Panc1 (cell line): Measurements from ENCODE around the gene ADRB1. TPM values are rescaled to one million over a fixed set of nuclear protein-coding genes. Genes with fewer than 3 reads are reported as not detected.

Experiments used
- ATAC-seq: fragments of 200-7000 bp; cut with Tn5 transposase; 2 replicates; pipeline ENCODE4 v1.9.1; 2020; ENCODE audit warnings: mild to moderate bottlenecking, moderate library complexity
- BruUV-seq: library from RNA; stranded (reverse); fragments of 400-500 nt; replicated peaks from 2 replicates; lab custom pipeline; 2021; lab: Mats Ljungman, UMichigan
- CTCF ChIA-PET: fragments of 300-600 bp; sonication (Branson Sonifier 250); formaldehyde crosslinking; loops from one replicate; lab custom pipeline; 2022; ENCODE audit warnings: antibody characterized with exemption; lab: Charles Lee
- POLR2A ChIA-PET: fragments of 300-600 bp; sonication (Branson Sonifier 250); formaldehyde crosslinking; loops from one replicate; lab custom pipeline; 2022; ENCODE audit warnings: antibody characterized with exemption; lab: Charles Lee
- DNase-seq: peaks from one replicate; pipeline ENCODE4 v3.0.0-alpha.2; 2010; ENCODE audit warnings: low read depth, low spot score
- H3K27ac ChIP-seq: 2 replicates; pipeline ENCODE4 v1.5.1; 2011; ENCODE audit warnings: mild to moderate bottlenecking, low read length, inconsistent platforms
- H3K27me3 ChIP-seq: fragments of 200-500 bp; sonication (Bioruptor generic); 2 replicates; pipeline ENCODE4 v1.6.0; 2014; ENCODE audit warnings: low read length, inconsistent platforms; ENCODE audit not compliant: control insufficient read depth, insufficient read depth
- H3K36me3 ChIP-seq: fragments of 200-500 bp; sonication (Bioruptor generic); 2 replicates; pipeline ENCODE4 v1.5.1; 2014; ENCODE audit warnings: inconsistent platforms, mild to moderate bottlenecking, low read length, moderate library complexity; ENCODE audit not compliant: control insufficient read depth, insufficient read depth
- H3K4me1 ChIP-seq: 2 replicates; pipeline ENCODE4 v1.5.1; 2011; ENCODE audit warnings: inconsistent platforms, mild to moderate bottlenecking, low read length, moderate library complexity; ENCODE audit not compliant: control insufficient read depth, insufficient read depth
- H3K4me3 ChIP-seq, 2 experiments: 2 replicates each; pipeline ENCODE4 v1.5.1; 2011 to 2012; ENCODE audit warnings: low read depth in 2 of 2, low read length in 2 of 2, mild to moderate bottlenecking in 2 of 2, inconsistent platforms in 1 of 2, moderate library complexity in 1 of 2
- H3K9me3 ChIP-seq: fragments of 200-500 bp; sonication (Bioruptor generic); 2 replicates; pipeline ENCODE4 v1.5.1; 2014; ENCODE audit warnings: low read depth, mild to moderate bottlenecking, inconsistent platforms, low read length, moderate library complexity; ENCODE audit not compliant: control insufficient read depth, insufficient read depth
- POLR2AphosphoS5 ChIP-seq: IDR thresholded peaks from 2 replicates; pipeline ENCODE4 v1.6.1; 2012; ENCODE audit warnings: mild to moderate bottlenecking, low read depth, low read length, moderate library complexity
- SIN3A ChIP-seq: IDR thresholded peaks from 2 replicates; pipeline ENCODE4 v1.6.1; 2012; ENCODE audit warnings: low read depth, mild to moderate bottlenecking, low read length, moderate library complexity, borderline replicate concordance; ENCODE audit not compliant: insufficient read depth
- TCF7L2 ChIP-seq: IDR thresholded peaks from 2 replicates; pipeline ENCODE4 v1.6.1; 2011; ENCODE audit warnings: mild to moderate bottlenecking, low read depth, low read length, inconsistent platforms
- in situ Hi-C: cut with HindIII; loops from 2 replicates; pipeline ENCODE4 v1.10.0; 2016; ENCODE audit warnings: low sequenced_read_pairs, low pct_unique_long_range_greater_than_20kb
- intact Hi-C: fragments of 100-400 bp; cut with micrococcal nuclease; formaldehyde crosslinking; loops from one replicate; pipeline ENCODE4 v1.10.0; 2022; ENCODE audit not compliant: unreplicated experiment
- total RNA-seq: library from RNA; stranded (reverse); gene quantifications from one replicate; pipeline ENCODE4 v1.2.1, GENCODE V29; 2021; ENCODE audit not compliant: unreplicated experiment
- TF ChIP-seq, protein P1 (sequence below), 2 experiments: IDR thresholded peaks; 2 replicates each; pipeline ENCODE4 v1.6.1; 2011 to 2012; ENCODE audit warnings: low read depth in 2 of 2, control low read depth in 1 of 2, low read length in 1 of 2, mild to moderate bottlenecking in 1 of 2, moderate library complexity in 1 of 2; ENCODE audit not compliant: insufficient read depth in 1 of 2
- TF ChIP-seq, protein P2 (sequence below): fragments of 450-650 bp; IDR thresholded peaks from 2 replicates; pipeline ENCODE4 v1.5.1; 2017; ENCODE audit warnings: mild to moderate bottlenecking

ADRB1 gene
- total RNA-seq, 1 experiment from 2014 or later = 12.9 TPM

DNA sequence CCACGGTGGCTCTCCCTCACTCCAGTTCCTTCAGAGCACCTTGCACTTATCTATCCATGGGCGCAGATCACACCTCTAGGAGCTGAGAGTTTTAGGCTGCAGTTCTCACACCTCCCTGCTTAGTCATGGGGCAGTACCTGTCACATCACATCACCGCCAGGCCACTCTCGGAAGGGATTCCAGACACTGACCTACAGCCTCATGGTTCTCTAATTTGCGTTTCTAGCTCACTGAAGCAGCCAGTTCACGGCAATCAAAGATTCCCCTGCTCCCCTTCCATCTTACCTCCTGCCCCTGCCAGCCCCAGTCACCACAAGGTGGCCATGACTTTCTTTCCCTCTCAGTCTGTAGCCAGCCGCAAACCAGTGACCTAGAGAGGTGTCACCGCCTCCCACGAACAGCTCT is 34.2 kb downstream of the ADRB1 start:
- no peaks in the 10 kb centered on the region for H3K27me3 ChIP-seq
- TF ChIP-seq, protein P1, sequence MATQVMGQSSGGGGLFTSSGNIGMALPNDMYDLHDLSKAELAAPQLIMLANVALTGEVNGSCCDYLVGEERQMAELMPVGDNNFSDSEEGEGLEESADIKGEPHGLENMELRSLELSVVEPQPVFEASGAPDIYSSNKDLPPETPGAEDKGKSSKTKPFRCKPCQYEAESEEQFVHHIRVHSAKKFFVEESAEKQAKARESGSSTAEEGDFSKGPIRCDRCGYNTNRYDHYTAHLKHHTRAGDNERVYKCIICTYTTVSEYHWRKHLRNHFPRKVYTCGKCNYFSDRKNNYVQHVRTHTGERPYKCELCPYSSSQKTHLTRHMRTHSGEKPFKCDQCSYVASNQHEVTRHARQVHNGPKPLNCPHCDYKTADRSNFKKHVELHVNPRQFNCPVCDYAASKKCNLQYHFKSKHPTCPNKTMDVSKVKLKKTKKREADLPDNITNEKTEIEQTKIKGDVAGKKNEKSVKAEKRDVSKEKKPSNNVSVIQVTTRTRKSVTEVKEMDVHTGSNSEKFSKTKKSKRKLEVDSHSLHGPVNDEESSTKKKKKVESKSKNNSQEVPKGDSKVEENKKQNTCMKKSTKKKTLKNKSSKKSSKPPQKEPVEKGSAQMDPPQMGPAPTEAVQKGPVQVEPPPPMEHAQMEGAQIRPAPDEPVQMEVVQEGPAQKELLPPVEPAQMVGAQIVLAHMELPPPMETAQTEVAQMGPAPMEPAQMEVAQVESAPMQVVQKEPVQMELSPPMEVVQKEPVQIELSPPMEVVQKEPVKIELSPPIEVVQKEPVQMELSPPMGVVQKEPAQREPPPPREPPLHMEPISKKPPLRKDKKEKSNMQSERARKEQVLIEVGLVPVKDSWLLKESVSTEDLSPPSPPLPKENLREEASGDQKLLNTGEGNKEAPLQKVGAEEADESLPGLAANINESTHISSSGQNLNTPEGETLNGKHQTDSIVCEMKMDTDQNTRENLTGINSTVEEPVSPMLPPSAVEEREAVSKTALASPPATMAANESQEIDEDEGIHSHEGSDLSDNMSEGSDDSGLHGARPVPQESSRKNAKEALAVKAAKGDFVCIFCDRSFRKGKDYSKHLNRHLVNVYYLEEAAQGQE (IDR thresholded peaks at IDR 0.05; ENCODE audit: insufficient read depth in 1 of 2, low read depth in 2 of 2, low read length in 1 of 2) = no peak
- TF ChIP-seq POLR2AphosphoS5 = no peak
- TF ChIP-seq, protein P2, sequence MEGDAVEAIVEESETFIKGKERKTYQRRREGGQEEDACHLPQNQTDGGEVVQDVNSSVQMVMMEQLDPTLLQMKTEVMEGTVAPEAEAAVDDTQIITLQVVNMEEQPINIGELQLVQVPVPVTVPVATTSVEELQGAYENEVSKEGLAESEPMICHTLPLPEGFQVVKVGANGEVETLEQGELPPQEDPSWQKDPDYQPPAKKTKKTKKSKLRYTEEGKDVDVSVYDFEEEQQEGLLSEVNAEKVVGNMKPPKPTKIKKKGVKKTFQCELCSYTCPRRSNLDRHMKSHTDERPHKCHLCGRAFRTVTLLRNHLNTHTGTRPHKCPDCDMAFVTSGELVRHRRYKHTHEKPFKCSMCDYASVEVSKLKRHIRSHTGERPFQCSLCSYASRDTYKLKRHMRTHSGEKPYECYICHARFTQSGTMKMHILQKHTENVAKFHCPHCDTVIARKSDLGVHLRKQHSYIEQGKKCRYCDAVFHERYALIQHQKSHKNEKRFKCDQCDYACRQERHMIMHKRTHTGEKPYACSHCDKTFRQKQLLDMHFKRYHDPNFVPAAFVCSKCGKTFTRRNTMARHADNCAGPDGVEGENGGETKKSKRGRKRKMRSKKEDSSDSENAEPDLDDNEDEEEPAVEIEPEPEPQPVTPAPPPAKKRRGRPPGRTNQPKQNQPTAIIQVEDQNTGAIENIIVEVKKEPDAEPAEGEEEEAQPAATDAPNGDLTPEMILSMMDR = peak; percentile 21; the same call in 1 of the 2 replicates
- BruUV-seq = no TSS peak
- no peaks in the 10 kb centered on the region for H3K36me3 ChIP-seq
- no peak overlapping the region for H3K27ac ChIP-seq
- DNase-seq (no peak), ATAC-seq (no peak; the same call in 1 of the 2 replicates)
- intact Hi-C loops (no loop called here), in situ Hi-C loops (no loop called here)
- H3K4me3 ChIP-seq = no peak overlapping the region
- no peaks in the 10 kb centered on the region for H3K9me3 ChIP-seq
- ChIA-PET POLR2A (no interaction called here), CTCF (interaction anchor here (0.6 kb wide), 2 partner anchors 44 to 171 kb away, joined by 3 read pairs; no protein-coding TSS in a partner anchor)
- peaks cover 6% of the 10 kb centered on the region; the same call in 1 of the 2 replicates for H3K4me1 ChIP-seq

DNA sequence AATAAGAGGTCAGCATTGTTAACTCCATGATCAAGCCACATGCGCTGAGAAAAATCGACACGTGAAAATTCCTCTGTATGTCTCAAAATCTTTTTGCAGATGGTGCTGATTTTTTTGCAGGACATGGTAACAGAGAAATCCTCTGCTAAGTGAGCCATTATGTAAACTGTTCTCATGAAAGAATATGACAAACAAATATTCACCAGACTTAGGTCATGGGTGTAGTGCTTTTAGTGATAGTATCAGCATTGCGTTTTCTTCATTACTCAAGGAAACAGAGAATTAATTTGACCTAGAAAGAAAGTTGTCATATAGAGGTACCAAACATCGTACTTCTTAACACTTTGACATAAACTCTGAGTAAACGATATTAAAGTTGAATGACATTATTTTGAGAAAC is 34.7 kb downstream of the ADRB1 start:
- BruUV-seq = no TSS peak
- CTCF ChIA-PET = interaction anchor here (0.6 kb wide), 2 partner anchors 96 to 172 kb away, joined by 3 to 9 read pairs; no protein-coding TSS in a partner anchor
- TF ChIP-seq, protein P2 = 0 out of 2 replicates have a peak, but pooled peaks have one; percentile 5
- no peak for TF ChIP-seq POLR2AphosphoS5

DNA sequence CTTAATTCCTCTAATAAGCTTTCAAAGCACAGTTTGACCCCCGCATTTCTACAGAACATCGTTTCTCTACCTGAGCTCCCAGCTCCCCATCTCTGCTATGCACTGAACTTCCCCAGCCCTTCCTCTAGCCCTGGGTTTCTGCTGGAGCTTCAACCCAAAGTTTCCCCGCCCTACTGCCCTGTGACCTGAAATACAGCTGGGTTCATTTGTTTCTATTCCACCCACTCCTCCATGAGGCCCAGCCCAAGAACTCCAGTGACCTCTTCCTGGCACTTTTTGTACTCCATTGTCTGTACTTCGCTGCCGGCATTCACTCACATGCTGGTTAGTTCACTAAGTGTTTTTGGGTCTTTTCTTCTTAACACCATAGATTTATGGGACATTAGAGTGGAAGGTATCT is 35.8 kb downstream of the ADRB1 start:
- no peaks in the 10 kb centered on the region for H3K9me3 ChIP-seq
- intact Hi-C loops (no loop called here), in situ Hi-C loops (no loop called here)
- H3K4me1 ChIP-seq = peaks cover 6% of the 10 kb centered on the region; the same call in 1 of the 2 replicates
- BruUV-seq = no TSS peak
- no peak overlapping the region for H3K4me3 ChIP-seq
- TF ChIP-seq, protein P2 = no peak
- TF ChIP-seq SIN3A (no peak), TCF7L2 (no peak), POLR2AphosphoS5 (no peak)
- TF ChIP-seq, protein P1 (IDR thresholded peaks at IDR 0.05; ENCODE audit: insufficient read depth in 1 of 2, low read depth in 2 of 2, low read length in 1 of 2) = no peak
- ATAC-seq = no peak
- H3K27me3 ChIP-seq = no peaks in the 10 kb centered on the region
- ChIA-PET POLR2A (no interaction called here), CTCF (no interaction called here)
- H3K27ac ChIP-seq = no peak overlapping the region
- no peak for DNase-seq
- no peaks in the 10 kb centered on the region for H3K36me3 ChIP-seq

More for the DNA sequence above, 34.7 kb downstream of the ADRB1 start:
- no peak for DNase-seq
- no peak for ATAC-seq
- POLR2A ChIA-PET = interaction anchor here (0.6 kb wide), 1 partner anchor 20 kb away, joined by 10 read pairs; no protein-coding TSS in a partner anchor
- Histone ChIP-seq H3K36me3 (no peaks in the 10 kb centered on the region), H3K4me3 (no peak overlapping the region), H3K27ac (no peak overlapping the region), H3K9me3 (no peaks in the 10 kb centered on the region), H3K4me1 (peaks cover 6% of the 10 kb centered on the region; the same call in 1 of the 2 replicates), H3K27me3 (no peaks in the 10 kb centered on the region)
- in situ Hi-C loops = no loop called here
- intact Hi-C loops = no loop called here
